A549 (cell line): ENCODE measurements around the gene SMURF1. TPM values are rescaled to one million over a fixed set of nuclear protein-coding genes. Genes with fewer than 3 reads are reported as not detected.

Experiments used
- ATAC-seq, 2 experiments: fragments of 200-7000 bp in 1 of 2; fragments of >200 bp in 1 of 2; cut with Nextera tagmentation in 1 of 2; cut with Tn5 transposase in 1 of 2; 3 replicates each; pipeline versions ENCODE4 v1.8.0 to v1.9.1; 2018 to 2020; ENCODE audit warnings: mild to moderate bottlenecking in 1 of 2, moderate library complexity in 1 of 2
- CTCF ChIA-PET: fragments of 300-600 bp; sonication (Branson Sonifier 250); formaldehyde crosslinking; extraction: SDS; loops from one replicate; lab custom pipeline; 2021; ENCODE audit warnings: antibody characterized with exemption, inconsistent platforms; lab: Yijun Ruan, JAX
- POLR2A ChIA-PET: fragments of 350-600 bp; formaldehyde crosslinking; extraction: SDS; loops from one replicate; lab custom pipeline; 2021; ENCODE audit warnings: antibody characterized with exemption, inconsistent platforms; lab: Yijun Ruan, JAX
- DNase-seq, 2 experiments: peaks; one replicate each; pipeline versions ENCODE4 v3.0.0 to v3.0.0-alpha.2; 2011 to 2016; ENCODE audit warnings: low read depth in 1 of 2, low spot score in 1 of 2
- FAIRE-seq: peaks from 2 replicates; lab custom pipeline; 2011; peaks lifted over from hg19 to GRCh38; lab: Jason Lieb, UNC
- H3K27ac ChIP-seq, 2 experiments: fragments of >200 bp; sonication (Bioruptor Twin); formaldehyde crosslinking; 3 replicates each; pipeline ENCODE4 v1.5.1; 2016 to 2017
- H3K4me1 ChIP-seq: fragments of >200 bp; sonication (Bioruptor Twin); formaldehyde crosslinking; 3 replicates; pipeline ENCODE4 v1.6.1; 2016
- H3K4me2 ChIP-seq: fragments of >200 bp; sonication (Bioruptor Twin); formaldehyde crosslinking; 3 replicates; pipeline ENCODE4 v1.6.1; 2016
- H3K4me3 ChIP-seq: fragments of >200 bp; sonication (Bioruptor Twin); formaldehyde crosslinking; 3 replicates; pipeline ENCODE4 v1.5.1; 2016
- H3K9me3 ChIP-seq: fragments of >200 bp; sonication (Bioruptor Twin); formaldehyde crosslinking; 3 replicates; pipeline ENCODE4 v1.6.1; 2016
- CHD2 ChIP-seq: fragments of 150-350 bp; IDR thresholded peaks from 2 replicates; pipeline ENCODE4 v1.6.1; 2014; ENCODE audit warnings: low read length; ENCODE audit not compliant: partially characterized antibody
- CHD4 ChIP-seq: fragments of 200-600 bp; sonication (generic); IDR thresholded peaks from 2 replicates; pipeline ENCODE4 v1.6.1; 2016; ENCODE audit warnings: antibody characterized with exemption, mild to moderate bottlenecking, borderline replicate concordance
- EHF ChIP-seq: fragments of 250-450 bp; sonication (Bioruptor Pico); IDR thresholded peaks from 2 replicates; pipeline ENCODE4 v1.5.0; 2020; ENCODE audit warnings: mild to moderate bottlenecking
- FOXS1 ChIP-seq: fragments of 250-450 bp; sonication (Bioruptor Pico); IDR thresholded peaks from 2 replicates; pipeline ENCODE4 v1.5.0; 2020; ENCODE audit warnings: mild to moderate bottlenecking, moderate library complexity
- HOXA7 ChIP-seq: fragments of 250-450 bp; sonication (Bioruptor Pico); IDR thresholded peaks from 2 replicates; pipeline ENCODE4 v1.5.0; 2020; ENCODE audit warnings: mild to moderate bottlenecking, moderate library complexity
- HOXB13 ChIP-seq: fragments of 250-450 bp; sonication (Bioruptor Pico); IDR thresholded peaks from 2 replicates; pipeline ENCODE4 v1.5.0; 2020; ENCODE audit warnings: low read depth, mild to moderate bottlenecking, moderate library complexity
- JUN ChIP-seq, 2 experiments: fragments of >200 bp; sonication (Bioruptor Twin); formaldehyde crosslinking; IDR thresholded peaks; 2 replicates in 1 of 2; 3 replicates in 1 of 2; pipeline ENCODE4 v1.6.1; 2016 to 2017
- KDM5A ChIP-seq: fragments of 200-600 bp; sonication (generic); IDR thresholded peaks from 2 replicates; pipeline ENCODE4 v1.6.1; 2016; ENCODE audit warnings: antibody characterized with exemption, mild to moderate bottlenecking
- MAFK ChIP-seq: fragments of 450-650 bp; IDR thresholded peaks from 2 replicates; pipeline ENCODE4 v1.6.1; 2014; ENCODE audit not compliant: partially characterized antibody
- NFE2L2 ChIP-seq: fragments of 150-350 bp; conservative IDR thresholded peaks from 2 replicates; pipeline ENCODE4 v1.6.1; 2014; ENCODE audit warnings: low read length
- NR3C1 ChIP-seq: fragments of >200 bp; sonication (Bioruptor Twin); formaldehyde crosslinking; IDR thresholded peaks from 3 replicates; pipeline ENCODE4 v1.6.1; 2017
- POLR2A ChIP-seq: IDR thresholded peaks from 2 replicates; pipeline ENCODE4 v1.6.1; 2012; ENCODE audit warnings: mild to moderate bottlenecking, low read length
- POLR2AphosphoS2 ChIP-seq: conservative IDR thresholded peaks from 2 replicates; pipeline ENCODE4 v1.6.1; 2012; ENCODE audit warnings: low read length, improper control_type of control experiment, inconsistent platforms
- RARB ChIP-seq: fragments of 250-450 bp; sonication (Bioruptor Pico); IDR thresholded peaks from 2 replicates; pipeline ENCODE4 v1.8.0; 2021; ENCODE audit warnings: mild to moderate bottlenecking, moderate library complexity
- RCOR1 ChIP-seq: fragments of 150-350 bp; IDR thresholded peaks from 2 replicates; pipeline ENCODE4 v1.6.1; 2014; ENCODE audit warnings: antibody characterized with exemption, low read length, low read depth
- RNF2 ChIP-seq: fragments of 200-600 bp; sonication (generic); IDR thresholded peaks from 2 replicates; pipeline ENCODE4 v1.6.1; 2016; ENCODE audit warnings: low read depth, mild to moderate bottlenecking, antibody characterized with exemption, moderate library complexity, borderline replicate concordance
- SMC3 ChIP-seq: fragments of >200 bp; sonication (Bioruptor Twin); formaldehyde crosslinking; IDR thresholded peaks from 3 replicates; pipeline ENCODE4 v1.6.1; 2018; ENCODE audit warnings: inconsistent platforms
- WGBS: methylation state at CpG from one replicate; pipeline ENCODE4 v1.1.6; 2017; ENCODE audit errors: missing lambda C conversion rate; 5-methylcytosine and 5-hydroxymethylcytosine counted together
- polyA plus RNA-seq, 4 experiments: library from polyadenylated mRNA; depleted of rRNA in 3 of 4; stranded (reverse); fragments of >200 nt; fragmentation: RNase III in 1 of 4; extraction: RNeasy Plus Mini Kit Qiagen cat#74134 plus additional on column Dnase treatment in 1 of 4; gene quantifications; 2 replicates in 3 of 4; 3 replicates in 1 of 4; pipeline ENCODE4 v1.2.3, GENCODE V29; 2011 to 2017
- TF ChIP-seq, protein P1 (sequence below): fragments of 200-600 bp; sonication (generic); IDR thresholded peaks from 2 replicates; pipeline ENCODE4 v1.6.1; 2016; ENCODE audit warnings: antibody characterized with exemption, mild to moderate bottlenecking, moderate library complexity
- TF ChIP-seq, protein P2 (sequence below): fragments of 150-350 bp; IDR thresholded peaks from 2 replicates; pipeline ENCODE4 v1.6.1; 2014; ENCODE audit warnings: low read depth, mild to moderate bottlenecking, low read length
- TF ChIP-seq, protein P3 (sequence below): fragments of >200 bp; sonication (Bioruptor Twin); formaldehyde crosslinking; IDR thresholded peaks from 2 replicates; pipeline ENCODE4 v1.6.1; 2016

Gene SMURF1
- polyA plus RNA-seq, 2 of the 4 experiments (the other 2 are of a cell fraction) = 13.8 to 22.1 TPM

DNA sequence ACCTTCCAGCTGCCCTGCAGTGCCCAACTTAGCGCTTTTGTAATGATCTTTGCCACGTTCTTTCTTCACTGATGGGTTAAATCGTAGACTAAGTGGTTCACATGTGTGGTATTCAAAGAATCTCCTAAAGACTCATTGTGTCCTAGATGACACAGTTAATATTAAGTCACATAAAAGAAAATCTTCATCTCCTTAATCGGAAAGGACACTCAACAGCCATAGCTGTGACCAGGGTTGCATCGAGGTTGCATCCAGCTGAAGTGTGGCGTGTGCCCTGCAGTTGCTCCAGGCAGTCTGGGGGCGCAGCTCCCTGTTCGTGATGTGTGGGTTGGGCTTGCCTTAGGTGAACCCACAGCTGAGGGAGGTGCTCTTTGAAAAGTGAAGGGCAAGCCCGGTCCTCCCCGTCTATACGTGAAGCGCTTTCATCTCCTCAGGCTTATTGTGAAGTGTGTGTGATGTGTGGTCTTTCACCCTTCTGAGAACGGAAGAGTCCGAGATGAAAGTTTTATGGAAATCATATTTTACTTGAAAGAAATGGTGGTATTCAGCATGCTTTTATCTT is 142.9 kb downstream of the SMURF1 start:
- Histone ChIP-seq H3K4me3 (no peak overlapping the region), H3K9me3 (no peaks in the 10 kb centered on the region), H3K4me2 (no peak overlapping the region), H3K4me1 (no peaks in the 10 kb centered on the region), H3K27ac (no peak overlapping the region)
- FAIRE-seq (no peak), ATAC-seq (no peak; a peak in 1 of 6 replicates), DNase-seq (no peak)
- POLR2A ChIA-PET = no interaction called here
- WGBS = 92% methylated on average over 14 of the region's 14 CpGs
- no peak for TF ChIP-seq SMC3
- CTCF ChIA-PET = interaction anchor here (0.6 to 1.0 kb wide), 2 partner anchors 15 to 190 kb away, joined by 4 read pairs; no protein-coding TSS in a partner anchor

DNA sequence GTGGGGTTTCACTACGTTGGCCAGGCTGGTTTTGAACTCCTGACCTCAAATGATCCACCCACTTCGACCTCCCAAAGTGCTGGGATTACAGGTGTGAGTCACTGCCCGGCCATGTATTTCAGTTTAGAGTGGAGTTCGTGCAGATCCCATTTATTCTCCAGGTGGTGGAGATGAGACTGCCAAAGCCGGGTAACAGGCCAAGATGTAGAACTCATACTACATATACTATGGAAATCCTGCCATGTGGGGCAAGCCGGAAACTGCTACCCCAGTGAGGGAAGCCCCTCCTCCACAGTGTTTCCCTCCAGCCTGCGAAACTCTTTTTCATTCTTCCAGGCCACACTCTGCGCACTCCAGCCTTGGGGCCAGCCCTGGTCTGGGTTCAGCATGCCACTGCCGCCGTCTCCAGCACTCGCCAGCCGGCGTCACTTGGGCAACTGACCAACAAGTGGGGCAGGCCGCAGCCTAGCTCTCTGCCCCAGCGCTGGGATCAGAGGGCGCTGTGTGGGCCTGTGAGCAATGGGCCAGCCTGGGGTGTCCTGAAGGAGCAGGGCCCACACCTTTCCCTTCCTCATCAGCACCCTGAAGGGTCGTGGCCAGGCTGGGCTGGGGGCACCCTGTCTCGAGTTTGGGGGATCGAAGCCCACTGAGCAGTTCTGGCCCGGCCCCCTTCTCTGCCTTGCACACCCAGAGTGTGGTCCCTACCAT is 143.6 kb downstream of the SMURF1 start:
- CTCF ChIA-PET = no interaction called here
- POLR2A ChIA-PET = no interaction called here
- H3K4me1 ChIP-seq = no peaks in the 10 kb centered on the region
- no peak overlapping the region for H3K27ac ChIP-seq
- no peak for TF ChIP-seq MAFK
- no peak for TF ChIP-seq NR3C1
- no peak for TF ChIP-seq FOXS1 (CRISPR knock-in tag)
- no peak for TF ChIP-seq POLR2A
- no peak for TF ChIP-seq KDM5A
- TF ChIP-seq, all 56 proteins: peak for 0
- 90% methylated on average over 20 of the region's 20 CpGs for WGBS
- H3K9me3 ChIP-seq = no peaks in the 10 kb centered on the region
- no peak for FAIRE-seq
- H3K4me3 ChIP-seq = no peak overlapping the region
- no peak for DNase-seq
- ATAC-seq = no peak
- H3K4me2 ChIP-seq = no peak overlapping the region

DNA sequence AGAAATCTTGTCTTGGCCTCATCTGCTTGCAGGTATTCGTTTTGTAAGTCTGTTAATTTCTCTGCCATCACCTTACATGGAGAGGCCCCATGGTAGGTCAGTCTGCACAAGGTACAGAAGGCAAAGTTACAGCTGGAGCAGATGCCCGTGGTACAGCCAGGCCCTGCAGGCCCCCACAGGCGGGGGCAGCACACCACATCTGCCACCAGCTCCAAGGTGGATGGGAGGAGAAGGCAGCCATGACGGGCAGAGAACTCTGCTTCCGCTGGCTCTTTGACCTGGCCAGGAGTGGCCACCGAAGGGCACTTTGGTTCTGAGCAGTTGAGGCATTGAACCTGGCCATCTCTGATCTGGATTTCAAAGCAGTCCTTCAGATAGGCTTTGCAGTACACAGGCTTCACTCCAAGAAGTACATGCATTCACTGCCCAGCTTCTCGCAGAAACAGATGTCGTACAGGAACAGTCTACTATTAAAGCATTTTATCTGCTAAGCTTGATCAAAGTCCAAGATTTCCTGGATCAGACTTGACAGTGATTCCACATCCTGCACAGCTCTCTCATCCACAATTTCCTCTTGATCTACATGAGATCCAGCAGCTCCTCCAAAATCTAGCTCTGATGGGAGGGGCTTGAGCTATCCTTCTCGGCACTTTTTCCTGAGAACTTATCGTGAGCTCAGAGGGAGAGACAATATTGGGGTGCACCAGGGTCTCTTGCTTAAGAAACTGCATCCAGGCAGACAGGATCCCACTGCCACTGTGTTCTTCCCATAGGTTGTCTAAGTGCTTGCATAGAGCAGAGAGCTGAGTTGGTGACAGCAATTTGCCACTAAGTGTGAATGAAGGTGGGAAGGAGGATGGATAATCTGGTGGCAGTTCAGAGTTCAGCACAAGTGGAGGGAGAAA is 144.8 kb downstream of the SMURF1 start:
- WGBS = 84% methylated on average over 6 of the region's 10 CpGs
- POLR2A ChIA-PET = no interaction called here

DNA sequence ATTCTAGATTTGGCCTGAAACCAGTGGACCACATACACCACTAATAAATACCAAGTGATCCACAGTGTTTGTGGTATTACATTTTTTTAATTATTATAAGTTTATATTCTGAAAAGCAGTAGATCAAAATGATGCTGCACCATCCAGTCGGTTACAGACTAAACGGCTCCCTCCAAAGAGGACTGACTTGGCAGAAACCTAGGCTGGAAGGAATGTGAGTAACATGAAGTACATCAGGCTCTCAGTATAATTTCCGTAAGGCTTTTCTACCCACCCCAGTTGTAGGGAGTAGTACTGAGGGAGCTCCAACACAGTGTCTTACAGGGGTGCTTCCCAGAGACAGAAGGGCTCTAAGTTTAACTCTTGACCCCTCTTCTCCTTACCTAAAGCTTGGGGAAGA is 146.1 kb downstream of the SMURF1 start:
- 97% methylated on average over 3 of the region's 3 CpGs for WGBS
- no peak overlapping the region for H3K4me2 ChIP-seq
- CTCF ChIA-PET = interaction anchor here (0.6 to 1.2 kb wide), 3 partner anchors 11 to 304 kb away, joined by 3 to 4 read pairs (median 3); no protein-coding TSS in a partner anchor
- TF ChIP-seq JUN (IDR thresholded peaks at IDR 0.05) (no peak), RCOR1 (no peak), EHF (CRISPR knock-in tag) (no peak), HOXA7 (CRISPR knock-in tag) (no peak), RNF2 (no peak), NFE2L2 (no peak), KDM5A (no peak), HOXB13 (CRISPR knock-in tag) (no peak), CHD4 (no peak), POLR2A (no peak)
- TF ChIP-seq, protein P1, sequence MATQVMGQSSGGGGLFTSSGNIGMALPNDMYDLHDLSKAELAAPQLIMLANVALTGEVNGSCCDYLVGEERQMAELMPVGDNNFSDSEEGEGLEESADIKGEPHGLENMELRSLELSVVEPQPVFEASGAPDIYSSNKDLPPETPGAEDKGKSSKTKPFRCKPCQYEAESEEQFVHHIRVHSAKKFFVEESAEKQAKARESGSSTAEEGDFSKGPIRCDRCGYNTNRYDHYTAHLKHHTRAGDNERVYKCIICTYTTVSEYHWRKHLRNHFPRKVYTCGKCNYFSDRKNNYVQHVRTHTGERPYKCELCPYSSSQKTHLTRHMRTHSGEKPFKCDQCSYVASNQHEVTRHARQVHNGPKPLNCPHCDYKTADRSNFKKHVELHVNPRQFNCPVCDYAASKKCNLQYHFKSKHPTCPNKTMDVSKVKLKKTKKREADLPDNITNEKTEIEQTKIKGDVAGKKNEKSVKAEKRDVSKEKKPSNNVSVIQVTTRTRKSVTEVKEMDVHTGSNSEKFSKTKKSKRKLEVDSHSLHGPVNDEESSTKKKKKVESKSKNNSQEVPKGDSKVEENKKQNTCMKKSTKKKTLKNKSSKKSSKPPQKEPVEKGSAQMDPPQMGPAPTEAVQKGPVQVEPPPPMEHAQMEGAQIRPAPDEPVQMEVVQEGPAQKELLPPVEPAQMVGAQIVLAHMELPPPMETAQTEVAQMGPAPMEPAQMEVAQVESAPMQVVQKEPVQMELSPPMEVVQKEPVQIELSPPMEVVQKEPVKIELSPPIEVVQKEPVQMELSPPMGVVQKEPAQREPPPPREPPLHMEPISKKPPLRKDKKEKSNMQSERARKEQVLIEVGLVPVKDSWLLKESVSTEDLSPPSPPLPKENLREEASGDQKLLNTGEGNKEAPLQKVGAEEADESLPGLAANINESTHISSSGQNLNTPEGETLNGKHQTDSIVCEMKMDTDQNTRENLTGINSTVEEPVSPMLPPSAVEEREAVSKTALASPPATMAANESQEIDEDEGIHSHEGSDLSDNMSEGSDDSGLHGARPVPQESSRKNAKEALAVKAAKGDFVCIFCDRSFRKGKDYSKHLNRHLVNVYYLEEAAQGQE = no peak
- TF ChIP-seq, protein P2, sequence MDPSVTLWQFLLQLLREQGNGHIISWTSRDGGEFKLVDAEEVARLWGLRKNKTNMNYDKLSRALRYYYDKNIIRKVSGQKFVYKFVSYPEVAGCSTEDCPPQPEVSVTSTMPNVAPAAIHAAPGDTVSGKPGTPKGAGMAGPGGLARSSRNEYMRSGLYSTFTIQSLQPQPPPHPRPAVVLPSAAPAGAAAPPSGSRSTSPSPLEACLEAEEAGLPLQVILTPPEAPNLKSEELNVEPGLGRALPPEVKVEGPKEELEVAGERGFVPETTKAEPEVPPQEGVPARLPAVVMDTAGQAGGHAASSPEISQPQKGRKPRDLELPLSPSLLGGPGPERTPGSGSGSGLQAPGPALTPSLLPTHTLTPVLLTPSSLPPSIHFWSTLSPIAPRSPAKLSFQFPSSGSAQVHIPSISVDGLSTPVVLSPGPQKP = no peak
- TF ChIP-seq, protein P3, sequence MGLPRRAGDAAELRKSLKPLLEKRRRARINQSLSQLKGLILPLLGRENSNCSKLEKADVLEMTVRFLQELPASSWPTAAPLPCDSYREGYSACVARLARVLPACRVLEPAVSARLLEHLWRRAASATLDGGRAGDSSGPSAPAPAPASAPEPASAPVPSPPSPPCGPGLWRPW = no peak
- DNase-seq (no peak), ATAC-seq (no peak), FAIRE-seq (no peak)
- no peaks in the 10 kb centered on the region for H3K9me3 ChIP-seq
- no peaks in the 10 kb centered on the region for H3K4me1 ChIP-seq
- POLR2A ChIA-PET = no interaction called here
- no peak overlapping the region for H3K4me3 ChIP-seq
- no peak overlapping the region for H3K27ac ChIP-seq

More for the DNA sequence above, 144.8 kb downstream of the SMURF1 start:
- TF ChIP-seq CHD2 (no peak), POLR2AphosphoS2 (no peak), RARB (no peak)
- Histone ChIP-seq H3K4me2 (no peak overlapping the region), H3K27ac (no peak overlapping the region), H3K4me1 (no peaks in the 10 kb centered on the region), H3K4me3 (no peak overlapping the region), H3K9me3 (no peaks in the 10 kb centered on the region)
- FAIRE-seq (no peak), DNase-seq (no peak), ATAC-seq (no peak)
- CTCF ChIA-PET = interaction anchor here (0.8 to 1.7 kb wide), 3 partner anchors 13 to 41 kb away, joined by 3 to 8 read pairs (median 3); no protein-coding TSS in a partner anchor
